ENCODE measurements around the gene RNF213. TPM values are rescaled to one million over a fixed set of nuclear protein-coding genes. Genes with fewer than 3 reads are reported as not detected.
"Not testable (repeated sequence)": the region's sequence is repeated elsewhere in the genome, so short reads cannot be mapped to it uniquely, and the experiment has no call there.

Gene RNF213
- total and polyA plus RNA-seq, 2 donors (not counting 1 experiment from before 2014, with no cell fraction given) = 36.8 to 245 TPM

DNA sequence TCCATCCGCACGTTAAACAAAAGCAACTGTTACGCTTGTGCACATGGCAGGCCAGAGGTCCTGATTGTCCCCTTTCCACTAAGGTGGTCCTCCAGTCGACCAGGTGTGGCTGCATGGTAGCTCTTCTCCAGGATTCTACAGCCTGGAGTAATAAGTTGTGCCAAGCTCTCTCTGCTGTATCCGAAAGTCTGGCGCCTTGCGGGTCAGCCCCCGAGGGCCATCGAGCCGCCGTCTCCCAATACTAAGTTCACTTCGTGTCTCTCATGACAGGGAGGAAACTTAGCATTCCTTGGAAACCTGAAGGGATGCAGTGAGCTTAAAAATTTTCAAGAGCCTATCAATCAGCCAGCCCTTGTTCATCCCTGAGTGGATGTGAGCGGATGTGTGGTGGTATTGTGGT lies 149.0 kb downstream of the RNF213 start:
- no peak for DNase-seq (ENCODE audit: low read depth in 2 of 2)
- Histone ChIP-seq H3K4me3 (replicated peaks in 1 of 4; ENCODE audit: control extremely low read depth in 1 of 4, insufficient read depth in 1 of 4, low read depth in 3 of 4, low read length in 4 of 4) (no peak overlapping the region), H3K9me3 (ENCODE audit: control insufficient read depth, insufficient read depth, low read depth, low read length) (no peaks in the 10 kb centered on the region), H3K9ac (ENCODE audit: insufficient read depth, low read length) (no peak overlapping the region), H3K79me2 (ENCODE audit: control insufficient read depth, insufficient read depth, low read length) (no peaks in the 10 kb centered on the region), H3K4me1 (ENCODE audit: control insufficient read depth, extremely low read depth, insufficient read depth, low read length) (peaks cover 2% of the 10 kb centered on the region), H2AFZ (ENCODE audit: low read length) (no peak overlapping the region), H3K36me3 (ENCODE audit: control insufficient read depth, insufficient read depth, low read length) (no peaks in the 10 kb centered on the region), H3K27me3 (ENCODE audit: control insufficient read depth, insufficient read depth, low read length) (no peaks in the 10 kb centered on the region), H4K20me1 (ENCODE audit: control insufficient read depth, extremely low read depth, insufficient read depth, low read length) (no peaks in the 10 kb centered on the region), H3K27ac (ENCODE audit: insufficient read depth, low read length) (no peak overlapping the region), H3K4me2 (ENCODE audit: extremely low read depth, insufficient read depth, low read length) (no peak overlapping the region)
- TF ChIP-seq, protein P1, sequence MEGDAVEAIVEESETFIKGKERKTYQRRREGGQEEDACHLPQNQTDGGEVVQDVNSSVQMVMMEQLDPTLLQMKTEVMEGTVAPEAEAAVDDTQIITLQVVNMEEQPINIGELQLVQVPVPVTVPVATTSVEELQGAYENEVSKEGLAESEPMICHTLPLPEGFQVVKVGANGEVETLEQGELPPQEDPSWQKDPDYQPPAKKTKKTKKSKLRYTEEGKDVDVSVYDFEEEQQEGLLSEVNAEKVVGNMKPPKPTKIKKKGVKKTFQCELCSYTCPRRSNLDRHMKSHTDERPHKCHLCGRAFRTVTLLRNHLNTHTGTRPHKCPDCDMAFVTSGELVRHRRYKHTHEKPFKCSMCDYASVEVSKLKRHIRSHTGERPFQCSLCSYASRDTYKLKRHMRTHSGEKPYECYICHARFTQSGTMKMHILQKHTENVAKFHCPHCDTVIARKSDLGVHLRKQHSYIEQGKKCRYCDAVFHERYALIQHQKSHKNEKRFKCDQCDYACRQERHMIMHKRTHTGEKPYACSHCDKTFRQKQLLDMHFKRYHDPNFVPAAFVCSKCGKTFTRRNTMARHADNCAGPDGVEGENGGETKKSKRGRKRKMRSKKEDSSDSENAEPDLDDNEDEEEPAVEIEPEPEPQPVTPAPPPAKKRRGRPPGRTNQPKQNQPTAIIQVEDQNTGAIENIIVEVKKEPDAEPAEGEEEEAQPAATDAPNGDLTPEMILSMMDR (conservative IDR thresholded peaks at IDR 0.05 in 1 of 2, IDR thresholded peaks at IDR 0.05 in 1 of 2; ENCODE audit: low read depth in 1 of 2, low read length in 2 of 2) = no peak
- TF ChIP-seq EZH2 (IDR thresholded peaks at IDR 0.05; ENCODE audit: low read length, missing control alignments) = no peak

DNA sequence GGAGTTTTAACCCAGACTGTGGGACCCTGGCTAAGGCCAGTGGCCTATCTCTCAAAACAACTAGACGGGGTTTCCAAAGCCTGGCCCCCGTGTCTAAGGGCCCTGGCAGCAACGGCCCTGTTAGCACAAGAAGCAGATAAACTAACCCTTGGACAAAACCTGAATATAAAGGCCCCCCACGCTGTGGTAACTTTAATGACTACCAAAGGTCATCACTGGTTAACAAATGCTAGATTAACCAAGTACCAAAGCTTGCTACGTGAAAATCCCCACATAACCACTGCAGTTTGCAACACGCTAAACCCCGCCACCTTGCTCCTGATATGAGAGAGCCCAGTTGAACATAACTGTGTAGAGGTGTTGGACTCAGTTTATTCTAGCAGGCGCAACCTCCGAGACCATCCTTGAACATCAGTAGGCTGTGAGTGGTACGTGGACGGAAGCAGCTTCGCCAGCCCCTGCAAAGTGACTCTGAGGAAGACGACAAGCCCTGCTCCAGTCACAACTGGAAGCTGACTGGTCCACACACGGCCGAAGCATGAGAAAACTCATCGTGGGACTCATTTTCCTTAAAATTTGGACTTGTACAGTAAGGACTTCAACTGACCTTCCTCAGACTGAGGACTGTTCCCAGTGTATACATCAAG lies 149.9 kb downstream of the RNF213 start:
- not testable (repeated sequence) for H3K27me3 ChIP-seq (ENCODE audit: control insufficient read depth, insufficient read depth, low read length); H3K9ac ChIP-seq (ENCODE audit: insufficient read depth, low read length); H2AFZ ChIP-seq (ENCODE audit: low read length)

DNA sequence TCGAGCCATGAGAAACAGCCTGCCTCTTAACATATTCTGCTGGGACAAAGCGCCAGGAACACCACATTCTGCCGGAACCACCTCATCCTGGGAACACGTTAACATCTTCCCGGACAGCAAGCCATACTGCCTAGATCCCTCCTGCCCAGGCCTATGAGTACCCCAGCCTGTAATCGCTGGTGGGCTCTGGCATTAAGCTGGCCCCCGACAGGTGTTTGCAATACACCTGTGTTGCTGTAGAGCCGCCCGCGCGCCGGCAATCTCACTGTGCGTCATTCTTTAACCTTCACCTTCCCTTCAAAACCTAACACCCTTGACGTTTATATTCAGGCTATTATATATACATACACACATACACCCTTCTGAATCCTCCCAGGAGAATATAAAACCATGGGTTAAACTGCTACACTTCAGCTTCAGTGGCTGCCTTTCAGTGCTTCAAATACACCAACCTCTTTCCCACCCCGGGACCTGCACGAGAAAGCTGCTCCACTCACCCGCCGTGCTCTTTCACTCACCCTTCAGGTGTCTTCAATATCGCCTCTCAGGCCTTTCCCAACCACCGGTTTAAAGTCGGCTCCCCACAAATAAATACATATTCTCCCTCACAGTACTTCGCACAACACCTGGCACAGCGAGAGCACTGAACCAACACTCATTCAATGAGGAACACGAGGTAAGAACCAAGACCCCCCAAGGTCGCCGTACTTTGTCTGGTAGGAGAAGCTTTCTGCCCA lies 153.3 kb downstream of the RNF213 start:
- Histone ChIP-seq H3K4me2 (ENCODE audit: extremely low read depth, insufficient read depth, low read length) (peak overlapping the region; percentile 85), H3K4me3 (replicated peaks in 1 of 4; ENCODE audit: control extremely low read depth in 1 of 4, insufficient read depth in 1 of 4, low read depth in 3 of 4, low read length in 4 of 4) (peak overlapping the region; percentile 87 to 100 (median 98)), H3K27me3 (ENCODE audit: control insufficient read depth, insufficient read depth, low read length) (no peaks in the 10 kb centered on the region), H3K79me2 (ENCODE audit: control insufficient read depth, insufficient read depth, low read length) (peaks cover 13% of the 10 kb centered on the region), H3K27ac (ENCODE audit: insufficient read depth, low read length) (no peak overlapping the region), H3K9me3 (ENCODE audit: control insufficient read depth, insufficient read depth, low read depth, low read length) (no peaks in the 10 kb centered on the region), H3K36me3 (ENCODE audit: control insufficient read depth, insufficient read depth, low read length) (peaks cover 8% of the 10 kb centered on the region), H4K20me1 (ENCODE audit: control insufficient read depth, extremely low read depth, insufficient read depth, low read length) (no peaks in the 10 kb centered on the region), H3K4me1 (ENCODE audit: control insufficient read depth, extremely low read depth, insufficient read depth, low read length) (peaks cover 7% of the 10 kb centered on the region), H2AFZ (ENCODE audit: low read length) (peak overlapping the region; percentile 89), H3K9ac (ENCODE audit: insufficient read depth, low read length) (no peak overlapping the region)
- no peak for DNase-seq (ENCODE audit: low read depth in 2 of 2)
- TF ChIP-seq EZH2 (IDR thresholded peaks at IDR 0.05; ENCODE audit: low read length, missing control alignments) = no peak
- TF ChIP-seq, protein P1 (conservative IDR thresholded peaks at IDR 0.05 in 1 of 2, IDR thresholded peaks at IDR 0.05 in 1 of 2; ENCODE audit: low read depth in 1 of 2, low read length in 2 of 2) = no peak

More for the DNA sequence above, 149.9 kb downstream of the RNF213 start:
- DNase-seq (ENCODE audit: low read depth in 2 of 2); H3K4me2 ChIP-seq (ENCODE audit: extremely low read depth, insufficient read depth, low read length); H4K20me1 ChIP-seq (ENCODE audit: control insufficient read depth, extremely low read depth, insufficient read depth, low read length); H3K9me3 ChIP-seq (ENCODE audit: control insufficient read depth, insufficient read depth, low read depth, low read length); H3K4me1 ChIP-seq (ENCODE audit: control insufficient read depth, extremely low read depth, insufficient read depth, low read length); H3K4me3 ChIP-seq (replicated peaks in 1 of 4; ENCODE audit: control extremely low read depth in 1 of 4, insufficient read depth in 1 of 4, low read depth in 3 of 4, low read length in 4 of 4); H3K36me3 ChIP-seq (ENCODE audit: control insufficient read depth, insufficient read depth, low read length); H3K79me2 ChIP-seq (ENCODE audit: control insufficient read depth, insufficient read depth, low read length); H3K27ac ChIP-seq (ENCODE audit: insufficient read depth, low read length): not testable (repeated sequence)

Data from fibroblast of lung (primary cell).